Activated B cell treated with CpG ODN at 0.5 μM for 24 hours (primary cell): ENCODE measurements around the gene LRCH1. TPM values are rescaled to one million over a fixed set of nuclear protein-coding genes. Genes with fewer than 3 reads are reported as not detected.

Experiments
- ATAC-seq: fragments of 200-7000 bp; cut with Tn5 transposase; one replicate; pipeline ENCODE4 v1.10.0; 2021; ENCODE audit warnings: low read depth, mild to moderate bottlenecking, moderate library complexity
- CTCF ChIA-PET: fragments of 350-600 bp; sonication (Branson Sonifier 250); formaldehyde crosslinking; loops from one replicate; lab custom pipeline; 2021; ENCODE audit warnings: antibody characterized with exemption; lab: Charles Lee
- POLR2A ChIA-PET: fragments of 350-600 bp; sonication (Branson Sonifier 250); formaldehyde crosslinking; loops from one replicate; lab custom pipeline; 2021; ENCODE audit warnings: antibody characterized with exemption; lab: Charles Lee
- DNase-seq: peaks from one replicate; pipeline ENCODE4 v3.0.0; 2022
- H3K27ac Mint-ChIP-seq: one replicate; pipeline ENCODE4 v1.8.0; 2020; ENCODE audit warnings: mixed read lengths
- H3K27me3 Mint-ChIP-seq: one replicate; pipeline ENCODE4 v1.8.0; 2021; ENCODE audit warnings: mixed read lengths
- H3K36me3 Mint-ChIP-seq: one replicate; pipeline ENCODE4 v1.8.0; 2021; ENCODE audit warnings: low read depth, mixed read lengths
- H3K4me1 Mint-ChIP-seq: one replicate; pipeline ENCODE4 v1.8.0; 2021; ENCODE audit warnings: mixed read lengths
- H3K4me3 Mint-ChIP-seq: one replicate; pipeline ENCODE4 v1.8.0; 2020; ENCODE audit warnings: mild to moderate bottlenecking, mixed read lengths
- H3K9me3 Mint-ChIP-seq: one replicate; pipeline ENCODE4 v1.8.0; 2020; ENCODE audit warnings: mixed read lengths
- CTCF ChIP-seq: fragments of 200-600 bp; IDR thresholded peaks from one replicate; pipeline ENCODE4 v1.8.0; 2022; ENCODE audit warnings: antibody characterized with exemption, mild to moderate bottlenecking
- intact Hi-C: fragments of 100-400 bp; cut with micrococcal nuclease; formaldehyde crosslinking; loops from one replicate; pipeline ENCODE4 v1.15.1; 2024
- total RNA-seq: library from RNA; stranded (reverse); gene quantifications from 2 replicates; pipeline ENCODE4 v1.2.3, GENCODE V29; 2022

The LRCH1 gene
- total RNA-seq, 1 donor from 2014 or later: 46.3 TPM

GRCh38 chr13:46632176-46632575, 79.2 kb downstream of the LRCH1 start:
- H3K9me3 Mint-ChIP-seq: no peaks in the 10 kb centered on the region
- POLR2A ChIA-PET: no interaction called here
- H3K4me1 Mint-ChIP-seq: peaks cover 82% of the 10 kb centered on the region

GRCh38 chr13:46633416-46633815, 80.4 kb downstream of the LRCH1 start:
- Mint-ChIP-seq H3K4me1 (peaks cover 78% of the 10 kb centered on the region), H3K4me3 (no peak overlapping the region)

More at GRCh38 chr13:46632176-46632575, 79.2 kb downstream of the LRCH1 start:
- intact Hi-C loops: loop anchor here (1.0 kb wide), 1 partner anchor 8 kb away; no protein-coding TSS in a partner anchor
- peaks cover 9% of the 10 kb centered on the region for H3K36me3 Mint-ChIP-seq
- no peak overlapping the region for H3K27ac Mint-ChIP-seq
- DNase-seq (no peak), ATAC-seq (no peak)
- TF ChIP-seq CTCF: no peak
- CTCF ChIA-PET: no interaction called here
- H3K4me3 Mint-ChIP-seq: no peak overlapping the region
- no peaks in the 10 kb centered on the region for H3K27me3 Mint-ChIP-seq

GRCh38 chr13:46636451-46636850, 83.5 kb downstream of the LRCH1 start:
- CTCF ChIA-PET: no interaction called here
- intact Hi-C loops: no loop called here
- no peak for DNase-seq

More at GRCh38 chr13:46633416-46633815, 80.4 kb downstream of the LRCH1 start:
- no peak for TF ChIP-seq CTCF
- Mint-ChIP-seq H3K9me3 (no peaks in the 10 kb centered on the region), H3K27me3 (no peaks in the 10 kb centered on the region), H3K27ac (no peak overlapping the region), H3K36me3 (peaks cover 10% of the 10 kb centered on the region)
- no peak for DNase-seq
- no peak for ATAC-seq
- POLR2A ChIA-PET: interaction anchor here (0.7 kb wide), 1 partner anchor 10 kb away, joined by 5 read pairs; no protein-coding TSS in a partner anchor
- intact Hi-C loops: no loop called here
- CTCF ChIA-PET: no interaction called here

GRCh38 chr13:46637213-46637612, 84.2 kb downstream of the LRCH1 start:
- Mint-ChIP-seq H3K36me3 (peaks cover 8% of the 10 kb centered on the region), H3K9me3 (no peaks in the 10 kb centered on the region), H3K4me3 (no peak overlapping the region), H3K4me1 (peaks cover 80% of the 10 kb centered on the region), H3K27me3 (no peaks in the 10 kb centered on the region), H3K27ac (no peak overlapping the region)
- CTCF ChIA-PET: no interaction called here
- ATAC-seq: no peak
- POLR2A ChIA-PET: no interaction called here
- TF ChIP-seq CTCF: no peak
- no peak for DNase-seq
- intact Hi-C loops: no loop called here

More at GRCh38 chr13:46636451-46636850, 83.5 kb downstream of the LRCH1 start:
- POLR2A ChIA-PET: no interaction called here
- ATAC-seq: no peak
- Mint-ChIP-seq H3K27ac (peak overlapping the region; percentile 36), H3K36me3 (peaks cover 8% of the 10 kb centered on the region), H3K9me3 (no peaks in the 10 kb centered on the region), H3K27me3 (no peaks in the 10 kb centered on the region), H3K4me1 (peaks cover 78% of the 10 kb centered on the region), H3K4me3 (no peak overlapping the region)
- no peak for TF ChIP-seq CTCF

GRCh38 chr13:46638262-46638661, 85.3 kb downstream of the LRCH1 start:
- Mint-ChIP-seq H3K27me3 (no peaks in the 10 kb centered on the region), H3K36me3 (peaks cover 8% of the 10 kb centered on the region), H3K4me3 (no peak overlapping the region), H3K4me1 (peaks cover 85% of the 10 kb centered on the region), H3K27ac (no peak overlapping the region), H3K9me3 (no peaks in the 10 kb centered on the region)
- no peak for DNase-seq
- POLR2A ChIA-PET: no interaction called here
- no peak for TF ChIP-seq CTCF
- no peak for ATAC-seq
- CTCF ChIA-PET: no interaction called here
- intact Hi-C loops: loop anchor here (2.0 kb wide), 1 partner anchor 13 kb away; no protein-coding TSS in a partner anchor
